ENCODE measurements around the gene GPR137. TPM values are rescaled to one million over a fixed set of nuclear protein-coding genes. Genes with fewer than 3 reads are reported as not detected.
A peak's percentile ranks its signal among the peaks of the same experiment; 100 is the strongest.

The GPR137 gene
- total and polyA plus RNA-seq, 9 of the 15 experiments (the other 6 are each of a cell fraction or from before 2014, with no cell fraction given) = 0.32 to 26.7 (median 10.7) TPM

DNA sequence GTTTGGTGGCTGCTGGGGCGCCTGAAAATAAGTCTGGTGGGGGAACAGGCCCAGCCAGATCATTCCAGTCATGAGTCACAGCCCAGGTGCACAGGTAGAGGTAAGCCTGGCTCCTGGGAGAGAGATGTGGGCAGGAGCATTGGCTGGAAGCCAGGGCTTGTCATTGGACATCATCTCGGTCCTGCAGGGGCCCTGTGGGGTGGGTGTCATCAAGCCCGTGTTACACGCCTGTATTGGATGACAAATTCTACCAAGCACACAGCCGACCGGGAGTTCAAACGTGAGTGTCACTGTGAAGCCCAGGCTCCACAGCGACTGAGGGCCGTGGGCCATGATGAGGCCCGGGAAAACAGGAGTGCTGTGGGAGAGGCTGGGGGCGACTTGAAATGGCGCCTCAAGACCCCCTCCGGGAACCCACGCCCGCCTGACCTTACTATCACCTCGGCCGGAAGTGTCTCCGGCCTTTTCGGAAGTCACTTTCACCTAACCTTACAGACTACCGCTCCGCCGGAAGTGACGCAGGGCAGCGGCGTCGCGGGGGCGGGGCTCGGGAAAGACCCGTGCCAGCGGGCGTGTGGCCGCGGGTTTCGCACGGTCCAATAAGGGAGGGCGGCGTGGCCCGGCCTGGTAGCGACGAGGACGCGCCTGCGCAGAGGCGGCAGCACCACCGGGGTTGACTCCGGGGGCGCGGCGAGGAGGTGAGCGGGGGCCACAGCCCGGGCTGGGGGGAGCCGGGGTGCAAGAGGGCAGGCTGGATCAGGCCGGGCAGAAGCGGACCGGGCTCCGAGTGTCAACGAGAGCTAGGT, 45.0 kb upstream of the GPR137 start, which contains the start of gene FKBP2 (continued):
- TF ChIP-seq, protein P1, sequence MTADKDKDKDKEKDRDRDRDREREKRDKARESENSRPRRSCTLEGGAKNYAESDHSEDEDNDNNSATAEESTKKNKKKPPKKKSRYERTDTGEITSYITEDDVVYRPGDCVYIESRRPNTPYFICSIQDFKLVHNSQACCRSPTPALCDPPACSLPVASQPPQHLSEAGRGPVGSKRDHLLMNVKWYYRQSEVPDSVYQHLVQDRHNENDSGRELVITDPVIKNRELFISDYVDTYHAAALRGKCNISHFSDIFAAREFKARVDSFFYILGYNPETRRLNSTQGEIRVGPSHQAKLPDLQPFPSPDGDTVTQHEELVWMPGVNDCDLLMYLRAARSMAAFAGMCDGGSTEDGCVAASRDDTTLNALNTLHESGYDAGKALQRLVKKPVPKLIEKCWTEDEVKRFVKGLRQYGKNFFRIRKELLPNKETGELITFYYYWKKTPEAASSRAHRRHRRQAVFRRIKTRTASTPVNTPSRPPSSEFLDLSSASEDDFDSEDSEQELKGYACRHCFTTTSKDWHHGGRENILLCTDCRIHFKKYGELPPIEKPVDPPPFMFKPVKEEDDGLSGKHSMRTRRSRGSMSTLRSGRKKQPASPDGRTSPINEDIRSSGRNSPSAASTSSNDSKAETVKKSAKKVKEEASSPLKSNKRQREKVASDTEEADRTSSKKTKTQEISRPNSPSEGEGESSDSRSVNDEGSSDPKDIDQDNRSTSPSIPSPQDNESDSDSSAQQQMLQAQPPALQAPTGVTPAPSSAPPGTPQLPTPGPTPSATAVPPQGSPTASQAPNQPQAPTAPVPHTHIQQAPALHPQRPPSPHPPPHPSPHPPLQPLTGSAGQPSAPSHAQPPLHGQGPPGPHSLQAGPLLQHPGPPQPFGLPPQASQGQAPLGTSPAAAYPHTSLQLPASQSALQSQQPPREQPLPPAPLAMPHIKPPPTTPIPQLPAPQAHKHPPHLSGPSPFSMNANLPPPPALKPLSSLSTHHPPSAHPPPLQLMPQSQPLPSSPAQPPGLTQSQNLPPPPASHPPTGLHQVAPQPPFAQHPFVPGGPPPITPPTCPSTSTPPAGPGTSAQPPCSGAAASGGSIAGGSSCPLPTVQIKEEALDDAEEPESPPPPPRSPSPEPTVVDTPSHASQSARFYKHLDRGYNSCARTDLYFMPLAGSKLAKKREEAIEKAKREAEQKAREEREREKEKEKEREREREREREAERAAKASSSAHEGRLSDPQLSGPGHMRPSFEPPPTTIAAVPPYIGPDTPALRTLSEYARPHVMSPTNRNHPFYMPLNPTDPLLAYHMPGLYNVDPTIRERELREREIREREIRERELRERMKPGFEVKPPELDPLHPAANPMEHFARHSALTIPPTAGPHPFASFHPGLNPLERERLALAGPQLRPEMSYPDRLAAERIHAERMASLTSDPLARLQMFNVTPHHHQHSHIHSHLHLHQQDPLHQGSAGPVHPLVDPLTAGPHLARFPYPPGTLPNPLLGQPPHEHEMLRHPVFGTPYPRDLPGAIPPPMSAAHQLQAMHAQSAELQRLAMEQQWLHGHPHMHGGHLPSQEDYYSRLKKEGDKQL (CRISPR knock-in tag; IDR thresholded peaks at IDR 0.05; ENCODE audit: borderline replicate concordance) = no peak
- TF ChIP-seq PHF20 (IDR thresholded peaks at IDR 0.05; ENCODE audit: partially characterized antibody) (peak; percentile 52), ZKSCAN8 (CRISPR knock-in tag; IDR thresholded peaks at IDR 0.05) (no peak), PCBP1 (IDR thresholded peaks at IDR 0.05; ENCODE audit: low read depth, low read length, poor library complexity, severe bottlenecking) (no peak), ETS2 (tag; IDR thresholded peaks at IDR 0.05; ENCODE audit: borderline replicate concordance, poor library complexity, severe bottlenecking) (no peak), ZNF785 (CRISPR knock-in tag; IDR thresholded peaks at IDR 0.05) (no peak), ATF1 (CRISPR knock-in tag; IDR thresholded peaks at IDR 0.05) (peak; percentile 52; the same call in 1 of the 2 replicates), ATF1 (tag; IDR thresholded peaks at IDR 0.05) (peak; percentile 97), ZNF764 (CRISPR knock-in tag; IDR thresholded peaks at IDR 0.05; ENCODE audit: low read depth) (0 out of 2 replicates have a peak, but pooled peaks have one; percentile 32), SAP30 (IDR thresholded peaks at IDR 0.05; ENCODE audit: borderline replicate concordance, insufficient read depth, low read depth, low read length, poor library complexity, severe bottlenecking) (peak; percentile 65), TOE1 (IDR thresholded peaks at IDR 0.05; ENCODE audit: borderline replicate concordance) (peak; percentile 58; the same call in 1 of the 2 replicates), TOE1 (CRISPR knock-in tag; IDR thresholded peaks at IDR 0.05; ENCODE audit: borderline replicate concordance, low read depth) (no peak), ZBTB1 (CRISPR knock-in tag; IDR thresholded peaks at IDR 0.05; ENCODE audit: borderline replicate concordance, low read depth) (no peak), NFATC3 (IDR thresholded peaks at IDR 0.05) (no peak), ZNF75A (CRISPR knock-in tag; IDR thresholded peaks at IDR 0.05) (peak; percentile 25; the same call in 1 of the 2 replicates)
- TF ChIP-seq, protein P2, sequence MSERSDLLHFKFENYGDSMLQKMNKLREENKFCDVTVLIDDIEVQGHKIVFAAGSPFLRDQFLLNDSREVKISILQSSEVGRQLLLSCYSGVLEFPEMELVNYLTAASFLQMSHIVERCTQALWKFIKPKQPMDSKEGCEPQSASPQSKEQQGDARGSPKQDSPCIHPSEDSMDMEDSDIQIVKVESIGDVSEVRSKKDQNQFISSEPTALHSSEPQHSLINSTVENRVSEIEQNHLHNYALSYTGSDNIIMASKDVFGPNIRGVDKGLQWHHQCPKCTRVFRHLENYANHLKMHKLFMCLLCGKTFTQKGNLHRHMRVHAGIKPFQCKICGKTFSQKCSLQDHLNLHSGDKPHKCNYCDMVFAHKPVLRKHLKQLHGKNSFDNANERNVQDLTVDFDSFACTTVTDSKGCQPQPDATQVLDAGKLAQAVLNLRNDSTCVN (CRISPR knock-in tag; IDR thresholded peaks at IDR 0.05) = no peak
- TF ChIP-seq, protein P3, sequence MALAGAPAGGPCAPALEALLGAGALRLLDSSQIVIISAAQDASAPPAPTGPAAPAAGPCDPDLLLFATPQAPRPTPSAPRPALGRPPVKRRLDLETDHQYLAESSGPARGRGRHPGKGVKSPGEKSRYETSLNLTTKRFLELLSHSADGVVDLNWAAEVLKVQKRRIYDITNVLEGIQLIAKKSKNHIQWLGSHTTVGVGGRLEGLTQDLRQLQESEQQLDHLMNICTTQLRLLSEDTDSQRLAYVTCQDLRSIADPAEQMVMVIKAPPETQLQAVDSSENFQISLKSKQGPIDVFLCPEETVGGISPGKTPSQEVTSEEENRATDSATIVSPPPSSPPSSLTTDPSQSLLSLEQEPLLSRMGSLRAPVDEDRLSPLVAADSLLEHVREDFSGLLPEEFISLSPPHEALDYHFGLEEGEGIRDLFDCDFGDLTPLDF (CRISPR knock-in tag; IDR thresholded peaks at IDR 0.05) = no peak
